PC-9 (cell line): Measurements from ENCODE around the gene ZDHHC6. TPM values are rescaled to one million over a fixed set of nuclear protein-coding genes. Genes with fewer than 3 reads are reported as not detected.
A peak's percentile ranks its signal among the peaks of the same experiment; 100 is the strongest.

Source experiments
- BruUV-seq: library from RNA; stranded (reverse); fragments of 400-500 nt; replicated peaks from 2 replicates; lab custom pipeline; 2021; lab: Mats Ljungman, UMichigan
- CTCF ChIA-PET: fragments of 300-600 bp; sonication (Branson Sonifier 250); formaldehyde crosslinking; loops from one replicate; lab custom pipeline; 2022; ENCODE audit warnings: antibody characterized with exemption; lab: Charles Lee
- POLR2A ChIA-PET: fragments of 300-600 bp; sonication (Branson Sonifier 250); formaldehyde crosslinking; loops from one replicate; lab custom pipeline; 2022; ENCODE audit warnings: antibody characterized with exemption; ENCODE audit not compliant: unreplicated experiment; lab: Charles Lee
- DNase-seq, 2 experiments: peaks; one replicate each; pipeline versions ENCODE4 v3.0.0 to v3.0.0-alpha.2; 2015 to 2022; ENCODE audit warnings: mixed read lengths in 1 of 2
- H2AFZ ChIP-seq: fragments of 200-600 bp; sonication (generic); 2 replicates; pipeline ENCODE4 v1.8.1; 2017; ENCODE audit warnings: antibody characterized with exemption
- H3F3A ChIP-seq: fragments of 200-600 bp; sonication (generic); 2 replicates; pipeline ENCODE4 v1.8.1; 2017; ENCODE audit warnings: antibody characterized with exemption, mild to moderate bottlenecking, low read depth; ENCODE audit not compliant: insufficient read depth
- H3K27ac ChIP-seq: fragments of 200-600 bp; sonication (generic); 2 replicates; pipeline ENCODE4 v1.6.1; 2016; ENCODE audit warnings: mixed run types
- H3K27me3 ChIP-seq: fragments of 200-600 bp; sonication (generic); 2 replicates; pipeline ENCODE4 v1.6.1; 2016; ENCODE audit warnings: low read depth, mixed run types; ENCODE audit not compliant: insufficient read depth
- H3K36me3 ChIP-seq: fragments of 200-600 bp; sonication (generic); 2 replicates; pipeline ENCODE4 v1.6.1; 2016; ENCODE audit warnings: low read depth, mixed run types
- H3K4me1 ChIP-seq: fragments of 200-600 bp; sonication (generic); replicated peaks from 2 replicates; pipeline ENCODE4 v1.6.1; 2016; ENCODE audit warnings: mixed run types; ENCODE audit not compliant: insufficient read depth
- H3K4me2 ChIP-seq: fragments of 200-600 bp; sonication (generic); 2 replicates; pipeline ENCODE4 v1.6.1; 2017; ENCODE audit warnings: mixed run types
- H3K4me3 ChIP-seq: fragments of 200-600 bp; sonication (generic); 2 replicates; pipeline ENCODE4 v1.6.1; 2016; ENCODE audit warnings: mixed run types
- H3K79me2 ChIP-seq: fragments of 200-600 bp; sonication (generic); 2 replicates; pipeline ENCODE4 v1.6.1; 2017; ENCODE audit warnings: low read depth, mixed run types
- H3K9me2 ChIP-seq: fragments of 200-600 bp; sonication (generic); 2 replicates; pipeline ENCODE4 v1.8.1; 2017; ENCODE audit warnings: mild to moderate bottlenecking; ENCODE audit not compliant: insufficient read depth
- H3K9me3 ChIP-seq: fragments of 200-600 bp; sonication (generic); 2 replicates; pipeline ENCODE4 v1.8.1; 2016; ENCODE audit warnings: low read depth; ENCODE audit not compliant: insufficient read depth
- H4K20me1 ChIP-seq: fragments of 200-600 bp; sonication (generic); 2 replicates; pipeline ENCODE4 v1.8.1; 2017; ENCODE audit not compliant: insufficient read depth
- CTCF ChIP-seq: fragments of 200-600 bp; sonication (generic); conservative IDR thresholded peaks from 2 replicates; pipeline ENCODE4 v1.6.1; 2017; ENCODE audit warnings: mixed run types, antibody characterized with exemption, mild to moderate bottlenecking, moderate library complexity
- EZH2 ChIP-seq: fragments of 200-600 bp; sonication (generic); IDR thresholded peaks from 2 replicates; pipeline ENCODE4 v1.8.0; 2017; ENCODE audit warnings: antibody characterized with exemption, low read depth
- intact Hi-C: fragments of 100-400 bp; cut with micrococcal nuclease; formaldehyde crosslinking; loops from one replicate; pipeline ENCODE4 v1.10.0; 2022; ENCODE audit not compliant: unreplicated experiment
- total RNA-seq: library from RNA; stranded (reverse); gene quantifications from 2 replicates; pipeline ENCODE4 v1.2.3, GENCODE V29; 2021

ZDHHC6 gene
- total RNA-seq, 1 experiment from 2014 or later = 24.2 TPM

- no peak overlapping the region for H2AFZ ChIP-seq
- 0 out of 2 replicates have a peak, but pooled peaks cover 3% of the 10 kb centered on the region for H3K79me2 ChIP-seq
- H3K4me2 ChIP-seq = no peak overlapping the region
- DNase-seq = no peak
- no peaks in the 10 kb centered on the region for H3K9me3 ChIP-seq
- TF ChIP-seq EZH2 = no peak
- TF ChIP-seq CTCF = no peak
- CTCF ChIA-PET = no interaction called here
- H3K27me3 ChIP-seq = no peaks in the 10 kb centered on the region
- H3K9me2 ChIP-seq = no peaks in the 10 kb centered on the region
- H3K27ac ChIP-seq = no peak overlapping the region
- BruUV-seq = no TSS peak
- POLR2A ChIA-PET = no interaction called here
- peaks cover 4% of the 10 kb centered on the region; the same call in 1 of the 2 replicates for H3K36me3 ChIP-seq
- no peaks in the 10 kb centered on the region for H4K20me1 ChIP-seq
- no peaks in the 10 kb centered on the region for H3K4me1 ChIP-seq
- intact Hi-C loops = loop anchor here (5.0 to 10.0 kb wide), 2 partner anchors 121 to 294 kb away; no protein-coding TSS in a partner anchor
- no peaks in the 10 kb centered on the region for H3F3A ChIP-seq
- H3K4me3 ChIP-seq = no peak overlapping the region
Measured at GRCh38 chr10:112438356-112438755, 8.4 kb downstream of the ZDHHC6 start.

- ChIA-PET POLR2A (interaction anchor here (0.5 kb wide), 1 partner anchor 1890 kb away, joined by 4 read pairs; no protein-coding TSS in a partner anchor), CTCF (interaction anchor here (1.0 to 1.2 kb wide), 2 partner anchors 72 to 295 kb away, joined by 3 to 4 read pairs; no protein-coding TSS in a partner anchor)
- H2AFZ ChIP-seq = no peak overlapping the region
- intact Hi-C loops = loop anchor here (5.0 to 10.0 kb wide), 2 partner anchors 118 to 290 kb away; no protein-coding TSS in a partner anchor
- no peak overlapping the region for H3K4me3 ChIP-seq
- H3K4me1 ChIP-seq = no peaks in the 10 kb centered on the region
- 0 out of 2 replicates have a peak, but pooled peaks cover 3% of the 10 kb centered on the region for H3K79me2 ChIP-seq
- H3K27ac ChIP-seq = no peak overlapping the region
- H3K27me3 ChIP-seq = no peaks in the 10 kb centered on the region
- no peaks in the 10 kb centered on the region for H3K9me2 ChIP-seq
- no peaks in the 10 kb centered on the region for H3F3A ChIP-seq
- no peaks in the 10 kb centered on the region; the same call in 1 of the 2 replicates for H3K36me3 ChIP-seq
- no TSS peak for BruUV-seq
- no peaks in the 10 kb centered on the region for H4K20me1 ChIP-seq
- DNase-seq = peak in 1 of 2 experiments; percentile 38
- no peaks in the 10 kb centered on the region for H3K9me3 ChIP-seq
- H3K4me2 ChIP-seq = no peak overlapping the region
- no peak for TF ChIP-seq EZH2
- TF ChIP-seq CTCF = peak; percentile 70
Measured at GRCh38 chr10:112434988-112435619, 11.6 kb downstream of the ZDHHC6 start.

- Histone ChIP-seq H2AFZ (no peak overlapping the region), H3K36me3 (no peaks in the 10 kb centered on the region; the same call in 1 of the 2 replicates), H3K4me2 (no peak overlapping the region), H3K4me3 (no peak overlapping the region), H3K9me2 (no peaks in the 10 kb centered on the region), H3F3A (no peaks in the 10 kb centered on the region), H4K20me1 (no peaks in the 10 kb centered on the region), H3K27me3 (no peaks in the 10 kb centered on the region), H3K27ac (no peak overlapping the region), H3K4me1 (no peaks in the 10 kb centered on the region), H3K79me2 (0 out of 2 replicates have a peak, but pooled peaks cover 3% of the 10 kb centered on the region), H3K9me3 (no peaks in the 10 kb centered on the region)
- no TSS peak for BruUV-seq
- TF ChIP-seq CTCF (no peak), EZH2 (no peak)
- intact Hi-C loops = loop anchor here (10.0 kb wide), 1 partner anchor 288 kb away; no protein-coding TSS in a partner anchor
- ChIA-PET POLR2A (no interaction called here), CTCF (no interaction called here)
- DNase-seq = no peak
Measured at GRCh38 chr10:112433136-112433535, 13.6 kb downstream of the ZDHHC6 start.
